ENCODE results near the gene CERS6.
"Not testable (repeated sequence)": the region's sequence is repeated elsewhere in the genome, so short reads cannot be mapped to it uniquely, and the experiment has no call there.

Gene CERS6

DNA sequence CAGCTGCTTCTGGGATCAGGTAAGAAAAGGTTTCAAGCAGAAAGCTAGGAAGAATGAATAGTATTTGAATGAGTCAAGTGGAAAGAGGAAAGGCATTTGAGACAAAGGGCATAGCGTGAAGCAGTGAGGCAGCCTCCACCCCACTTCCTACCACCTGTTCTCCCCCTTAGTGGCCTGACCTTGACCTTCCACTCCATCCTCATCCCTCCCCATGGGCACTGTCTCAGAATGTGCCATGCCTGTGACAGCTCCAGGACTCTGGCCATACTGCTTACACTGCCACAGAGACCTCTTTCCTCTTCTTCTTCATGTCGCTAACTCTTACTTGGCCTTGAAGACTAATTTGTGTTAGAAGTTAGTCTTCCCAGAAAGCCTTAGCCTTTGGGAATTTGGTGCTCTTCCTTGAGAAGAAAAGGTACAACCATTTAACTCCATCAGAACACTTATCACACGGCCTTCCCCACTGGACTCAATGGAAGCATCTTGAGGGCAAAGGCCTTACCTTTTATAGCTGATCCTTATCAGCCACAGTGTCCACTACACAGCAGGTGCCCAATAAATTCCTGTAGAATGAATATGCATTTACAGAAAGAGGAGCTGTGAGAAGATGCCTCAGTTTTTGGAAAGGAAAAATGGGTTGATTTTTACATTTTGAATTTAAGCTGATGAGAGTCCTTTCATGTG is 331.2 kb downstream of the CERS6 start:
- DNase-seq, result no peak

DNA sequence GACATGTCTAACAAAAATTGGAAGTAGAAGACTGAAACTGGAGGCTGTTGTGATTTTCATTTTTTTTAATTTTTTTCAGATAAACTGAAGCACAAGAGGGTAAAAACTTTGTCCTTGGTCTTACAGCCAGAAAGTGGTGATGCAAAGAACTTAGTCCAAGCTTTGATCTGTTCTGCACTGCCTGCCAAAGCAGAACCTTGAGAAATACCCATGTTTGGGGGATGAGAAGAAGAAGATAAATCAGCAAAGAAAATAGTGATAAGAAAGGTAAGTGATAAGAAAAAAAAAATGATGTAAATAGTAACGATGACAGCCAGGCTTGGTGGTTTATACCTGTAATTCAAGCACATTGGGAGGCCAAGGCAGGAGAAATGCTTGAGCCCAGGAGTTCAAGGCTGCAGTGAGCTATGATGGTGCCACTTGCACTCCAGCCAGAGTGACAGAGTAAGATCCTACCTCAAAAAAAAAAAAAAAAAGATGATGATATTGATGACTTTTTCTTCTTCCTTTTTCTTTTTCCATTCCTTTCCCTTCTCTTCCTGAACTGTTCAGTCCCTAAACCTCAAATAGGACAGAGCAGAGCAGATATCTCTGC is 331.8 kb downstream of the CERS6 start:
- DNase-seq, result no peak

DNA sequence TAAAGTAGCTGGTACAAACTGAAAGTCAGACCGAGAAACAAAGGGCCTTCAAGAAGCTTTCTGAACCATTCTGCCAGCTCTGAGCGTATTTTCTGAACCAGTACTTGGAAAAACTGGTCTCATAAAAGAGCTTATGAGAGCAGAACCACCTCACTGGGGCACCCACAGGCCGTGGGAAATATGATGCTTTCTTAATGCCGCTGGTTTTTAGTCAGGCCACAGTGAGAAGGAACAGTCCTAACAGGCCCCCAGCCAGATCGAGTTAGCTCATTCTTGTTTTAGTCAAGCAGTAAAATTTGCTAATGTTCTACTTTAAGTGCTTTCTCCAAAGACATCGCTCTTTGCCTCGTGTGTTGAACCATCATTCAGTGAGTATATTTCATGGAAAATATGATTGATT is 333.7 kb downstream of the CERS6 start:
- no peak for DNase-seq

DNA sequence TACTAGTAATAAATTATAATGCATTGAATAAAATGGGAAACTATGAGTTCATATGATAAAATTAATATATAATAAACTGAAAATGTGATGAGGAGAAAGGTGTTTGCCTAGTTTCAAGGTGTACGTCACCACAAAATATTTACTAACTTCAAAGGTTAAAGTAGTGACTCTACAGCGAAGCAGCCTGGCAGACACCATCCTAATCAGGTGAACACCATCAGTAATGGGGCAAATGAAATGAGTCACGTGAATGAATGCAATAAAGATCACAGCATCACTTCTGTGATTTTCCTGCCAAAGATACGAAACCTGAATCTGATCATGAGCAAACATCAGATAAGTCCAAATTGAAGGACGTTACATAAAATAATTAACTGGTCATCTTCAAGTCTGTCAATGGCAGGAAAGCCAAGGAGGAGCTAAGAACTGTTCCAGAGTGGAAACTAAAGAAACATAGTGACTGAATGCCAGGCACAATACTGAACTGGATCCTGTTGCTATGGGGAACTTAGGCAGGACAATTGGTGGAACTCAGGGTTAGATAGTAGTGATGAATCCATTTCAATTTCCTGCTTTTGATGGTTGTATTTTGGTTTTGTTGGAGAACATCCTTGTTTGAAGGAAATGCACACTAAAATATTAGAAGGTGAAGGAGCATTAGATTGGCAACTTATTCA is 334.3 kb downstream of the CERS6 start:
- DNase-seq, result no peak

DNA sequence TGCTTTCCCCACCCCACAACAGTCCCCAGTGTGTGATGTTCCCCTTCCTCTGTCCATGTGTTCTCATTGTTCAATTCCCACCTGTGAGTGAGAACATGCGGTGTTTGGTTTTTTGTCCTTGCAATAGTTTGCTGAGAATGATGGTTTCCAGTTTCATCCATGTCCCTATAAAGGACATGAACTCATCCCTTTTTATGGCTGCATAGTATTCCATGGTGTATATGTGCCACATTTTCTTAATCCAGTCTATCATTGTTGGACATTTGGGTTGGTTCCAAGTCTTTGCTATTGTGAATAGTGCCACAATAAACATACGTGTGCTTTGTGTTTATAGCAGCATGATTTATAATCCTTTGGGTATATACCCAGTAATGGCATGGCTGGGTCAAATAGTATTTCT is 335.1 kb downstream of the CERS6 start:
- not testable (repeated sequence) for DNase-seq

DNA sequence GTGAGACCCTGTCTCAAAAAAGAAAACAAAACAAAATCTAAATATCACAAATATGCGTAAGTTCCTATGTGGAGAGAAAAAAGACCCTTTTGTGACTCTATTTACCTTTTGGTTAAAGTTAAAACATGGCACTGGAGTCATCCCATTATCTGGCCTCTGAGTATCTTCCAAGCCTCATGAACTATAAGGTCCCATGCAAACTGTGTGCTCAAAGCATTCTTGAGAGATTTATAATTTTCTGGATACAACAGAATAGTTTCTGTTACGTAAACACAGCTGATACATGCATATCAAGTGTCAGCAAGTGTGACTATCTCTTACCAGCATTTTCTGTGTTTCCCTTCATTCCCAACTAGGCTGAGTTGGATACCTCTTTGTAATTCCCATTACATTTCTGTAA is 337.5 kb downstream of the CERS6 start:
- no peak for DNase-seq

DNA sequence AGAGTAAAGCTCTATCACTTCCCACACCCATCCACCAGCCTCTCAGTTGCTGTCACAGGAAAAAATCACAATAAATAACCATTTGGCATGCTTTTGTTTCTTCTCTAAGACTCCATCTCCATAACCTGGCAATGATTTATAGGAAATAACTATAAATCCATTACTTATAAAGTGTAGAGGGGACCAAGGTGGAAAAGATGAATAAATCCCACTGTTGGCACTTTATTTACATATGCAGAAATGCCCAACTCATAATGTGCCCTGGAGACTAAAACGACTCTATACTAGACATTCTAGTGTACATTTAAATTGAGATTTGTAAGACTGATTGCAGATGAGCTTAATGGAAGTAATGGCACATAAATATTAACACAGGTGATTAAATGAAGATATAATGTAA is 338.9 kb downstream of the CERS6 start:
- no peak for DNase-seq

DNA sequence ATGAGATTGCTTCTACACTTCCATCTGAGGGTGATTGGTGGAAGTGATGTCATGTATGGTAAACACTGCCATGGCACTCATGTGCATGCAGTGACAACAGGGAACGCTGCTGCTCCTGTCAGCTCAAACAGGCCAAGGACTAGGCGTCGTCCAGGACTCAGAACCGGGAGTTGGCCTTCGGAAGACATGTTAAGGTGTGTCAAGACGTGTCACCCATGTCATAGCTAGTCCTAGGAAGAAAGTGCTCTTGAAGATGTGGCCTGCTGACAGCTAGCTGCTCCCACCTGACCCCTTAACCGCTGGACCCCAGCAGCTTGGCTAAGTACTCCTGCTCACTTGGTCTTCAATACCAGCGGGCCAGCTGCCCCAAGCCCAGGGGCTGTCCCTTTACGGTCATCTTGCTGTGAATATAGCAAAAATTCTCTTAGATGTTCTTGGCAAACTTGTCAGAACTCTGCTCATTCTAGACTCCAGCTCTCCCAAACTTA is 340.1 kb downstream of the CERS6 start:
- no peak for DNase-seq

DNA sequence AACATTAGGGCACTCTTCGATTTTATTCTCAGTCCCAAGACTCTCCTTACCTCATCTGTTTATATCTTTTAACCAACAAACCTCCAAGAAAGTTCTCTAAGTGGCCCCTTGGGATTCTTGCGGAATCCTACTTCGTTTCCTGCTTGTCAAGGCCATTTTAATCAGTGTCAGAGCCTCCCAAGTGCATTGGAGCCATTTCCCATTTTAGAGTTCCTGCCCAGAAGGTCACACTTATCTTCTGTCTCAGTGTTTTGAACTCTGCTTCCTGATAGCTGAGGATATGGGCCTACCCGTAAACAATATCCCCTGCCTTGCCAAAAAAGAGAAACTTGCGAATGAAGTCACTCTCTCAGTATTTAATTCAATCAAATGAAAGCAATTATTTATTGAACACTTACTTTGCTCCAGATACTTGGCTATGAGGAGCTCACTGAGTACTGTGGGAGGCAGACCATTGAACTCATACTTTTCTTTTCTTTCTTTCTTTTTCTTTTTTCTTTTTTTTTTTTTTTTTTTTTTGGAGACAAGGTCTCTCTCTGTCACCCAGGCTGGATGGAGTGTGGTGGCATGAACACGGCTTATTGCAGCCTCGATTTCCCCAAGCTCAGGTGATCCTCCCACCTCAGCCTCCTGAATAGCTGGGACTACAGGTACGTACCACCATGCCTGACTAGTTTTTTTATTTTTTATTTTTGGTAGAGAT is 340.7 kb downstream of the CERS6 start:
- no peak for DNase-seq

DNA sequence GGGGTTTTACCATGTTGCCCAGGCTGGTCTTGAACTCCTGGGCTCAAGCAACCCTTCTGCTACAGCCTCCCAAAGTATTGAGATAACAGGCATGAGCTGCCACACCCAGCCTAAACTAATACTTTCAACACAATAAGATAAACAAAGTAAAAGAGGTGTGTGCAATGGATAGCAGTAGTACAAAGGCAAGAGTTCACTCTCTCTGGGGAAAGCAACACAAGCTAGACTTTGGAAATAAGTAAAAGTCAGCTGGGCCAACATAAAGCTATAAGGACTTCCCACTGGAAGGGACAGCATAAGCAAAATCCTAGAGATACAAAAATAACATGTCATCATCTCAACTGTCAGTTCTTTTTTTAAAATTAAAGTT is 341.2 kb downstream of the CERS6 start:
- DNase-seq, result no peak

DNA sequence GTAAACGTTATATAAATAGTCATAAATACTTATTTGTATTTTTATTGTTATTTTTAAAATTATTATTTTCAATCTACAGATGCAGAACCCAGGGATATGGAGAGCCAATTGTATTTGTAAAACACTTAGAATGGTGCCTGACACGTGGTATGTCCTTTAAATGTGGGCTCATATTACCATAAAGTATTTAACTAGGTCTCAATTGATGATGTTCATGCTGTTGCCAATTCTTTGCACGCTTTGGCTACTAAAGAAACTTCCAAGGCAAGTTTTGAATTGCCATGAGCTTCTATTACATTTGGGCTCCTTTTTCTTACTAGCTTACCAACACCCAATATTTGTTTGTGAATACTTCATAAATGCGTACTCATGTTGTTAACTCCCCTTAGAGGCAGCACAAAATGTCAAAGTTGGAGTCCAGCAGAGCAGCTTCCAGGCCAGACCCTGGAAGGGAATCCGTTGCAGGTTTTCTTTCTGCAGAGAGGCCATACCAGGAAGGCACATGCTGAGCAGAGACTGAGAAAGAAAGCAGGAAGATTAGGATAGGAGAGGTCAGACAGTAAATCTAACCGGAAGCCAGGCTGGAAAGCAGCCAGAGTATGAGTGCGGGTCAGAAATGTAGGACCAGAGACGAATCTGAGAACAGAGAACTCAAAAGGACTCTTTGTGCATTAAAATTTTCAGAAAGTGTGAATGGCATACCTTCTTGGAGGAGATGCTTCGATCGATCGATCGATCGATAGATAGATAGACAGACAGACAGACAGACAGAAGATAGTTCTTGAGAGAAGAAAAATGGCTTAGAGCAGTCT is 342.2 kb downstream of the CERS6 start:
- no peak for DNase-seq

DNA sequence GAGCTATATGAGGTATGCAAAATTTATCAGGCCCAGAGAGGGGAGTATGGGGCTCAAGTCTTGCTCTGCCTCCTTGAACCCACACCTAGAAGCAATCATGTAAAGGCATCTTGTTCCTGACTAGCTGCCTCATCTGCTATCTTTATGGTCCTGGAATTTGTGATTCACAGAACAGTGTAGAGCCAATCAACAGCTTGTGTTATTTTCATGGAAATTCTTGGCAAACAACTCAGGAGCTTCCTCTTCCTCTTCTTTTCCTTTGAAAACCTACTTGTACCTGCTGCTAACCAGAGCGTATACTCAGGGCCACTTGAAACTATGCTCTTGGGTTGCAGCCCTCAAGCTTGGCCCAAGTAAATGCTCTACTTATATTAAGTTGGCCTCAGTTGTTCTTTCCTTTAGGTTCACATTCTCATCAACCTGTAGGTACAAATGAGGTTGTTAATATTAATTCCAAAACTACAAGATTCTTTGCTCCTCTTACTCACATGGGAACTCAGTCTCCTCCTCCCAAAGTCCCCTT is 342.9 kb downstream of the CERS6 start:
- no peak for DNase-seq

DNA sequence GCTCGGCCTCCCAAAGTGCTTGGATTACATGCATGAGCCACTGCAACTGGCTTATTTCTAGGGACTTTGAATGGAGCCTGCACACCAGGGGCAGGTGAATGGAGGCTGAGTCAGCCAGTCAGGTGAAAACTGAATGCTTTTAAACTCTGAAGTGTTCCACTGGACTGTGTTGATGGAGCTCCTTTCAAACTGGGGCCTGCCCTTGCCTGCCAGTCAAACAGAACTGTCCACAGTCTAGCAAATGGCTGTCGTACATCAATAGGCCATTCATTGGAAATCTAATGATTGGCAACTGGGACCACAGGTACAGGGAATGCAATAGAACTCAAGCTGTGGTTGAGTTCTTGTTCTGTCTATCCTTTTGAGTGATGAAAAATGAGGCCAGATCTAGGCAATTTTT is 345.4 kb downstream of the CERS6 start:
- DNase-seq, result no peak

DNA sequence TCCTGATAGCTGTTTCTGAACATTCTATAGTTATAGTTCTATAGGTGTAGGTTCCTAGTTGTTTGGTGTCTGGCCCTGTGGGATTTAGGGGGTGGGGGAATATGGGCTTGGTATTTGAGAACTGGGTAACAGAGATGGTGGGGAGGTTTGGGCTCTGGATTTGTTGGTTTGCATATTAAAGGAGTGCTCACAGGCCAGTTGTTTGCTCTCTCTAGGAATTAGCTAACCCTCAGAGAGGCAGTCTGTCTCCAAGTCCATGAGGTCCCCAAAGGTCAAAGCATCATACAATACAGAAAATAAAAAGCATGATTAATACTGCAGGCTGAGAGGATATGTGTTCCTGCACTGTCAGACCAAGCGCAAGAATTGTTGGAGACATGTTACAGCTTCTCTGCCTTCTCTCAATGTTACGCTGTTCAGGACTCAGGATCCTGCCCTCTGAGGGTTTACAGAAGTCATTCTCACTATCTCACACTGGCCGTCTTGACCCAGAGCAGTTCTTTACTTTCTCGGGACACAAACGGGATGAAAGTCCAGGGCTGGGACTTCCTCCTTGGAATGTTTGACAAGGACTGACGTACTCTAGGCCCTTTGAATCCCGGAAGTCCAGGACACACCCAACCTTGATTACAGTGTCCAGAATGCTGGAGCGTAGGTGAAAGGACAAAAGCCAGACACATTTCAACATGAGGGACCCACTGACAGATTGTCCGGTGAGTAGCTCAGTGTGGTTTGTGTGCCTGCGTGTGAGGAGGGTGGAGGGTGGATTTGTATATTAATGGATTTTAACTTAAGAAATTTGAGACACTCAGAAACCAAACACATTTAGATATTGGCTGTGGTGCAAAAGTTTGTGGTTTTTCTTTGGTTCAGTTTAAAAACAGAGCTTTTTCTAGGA is 346.1 kb downstream of the CERS6 start, which contains the start of gene NOSTRIN:
NOSTRIN (plus strand) TSS at position 677 of the 898 bp plus-strand sequence; CDS start at position 687, 10 bp downstream.
- no peak for DNase-seq

DNA sequence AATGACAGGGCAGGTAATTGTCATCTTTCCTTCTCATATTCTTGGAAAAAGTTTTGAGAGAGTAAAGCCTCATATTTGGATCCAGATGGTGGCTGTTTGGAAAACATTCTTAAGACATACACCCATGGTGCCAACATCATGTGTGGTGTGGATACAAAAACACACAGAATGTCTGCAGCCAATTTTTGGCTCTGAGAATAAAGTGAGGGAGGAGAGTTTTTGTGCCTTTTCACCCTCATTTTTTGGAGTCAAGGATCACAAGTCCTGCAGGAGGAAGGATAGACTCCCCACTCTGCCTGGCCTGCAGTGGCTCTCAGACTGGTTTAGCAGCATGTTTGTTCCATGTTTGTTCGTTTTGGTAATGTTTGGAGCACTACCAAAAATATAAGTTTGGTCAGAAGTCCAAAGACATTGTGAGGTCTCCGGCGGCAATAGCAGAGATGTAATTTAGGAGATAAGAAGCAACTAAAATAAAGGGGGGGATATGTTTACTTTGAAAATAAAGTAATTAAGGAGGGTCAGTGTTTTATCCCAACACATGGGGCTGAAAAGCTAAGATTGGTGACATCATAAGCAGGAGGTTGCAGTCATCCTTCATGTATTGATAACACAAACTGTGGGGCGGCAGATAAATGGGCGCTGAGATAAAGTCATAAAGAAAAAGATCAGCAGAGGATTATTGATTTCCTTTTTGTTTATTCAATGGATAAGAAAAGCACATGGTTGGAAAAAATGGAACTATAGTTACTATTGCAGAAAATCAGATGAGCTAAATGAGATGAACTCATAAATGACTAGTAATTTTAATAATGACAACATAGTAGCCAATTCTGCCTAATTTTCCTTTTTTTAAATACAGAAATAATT is 347.0 kb downstream of the CERS6 start:
- DNase-seq, result no peak

DNA sequence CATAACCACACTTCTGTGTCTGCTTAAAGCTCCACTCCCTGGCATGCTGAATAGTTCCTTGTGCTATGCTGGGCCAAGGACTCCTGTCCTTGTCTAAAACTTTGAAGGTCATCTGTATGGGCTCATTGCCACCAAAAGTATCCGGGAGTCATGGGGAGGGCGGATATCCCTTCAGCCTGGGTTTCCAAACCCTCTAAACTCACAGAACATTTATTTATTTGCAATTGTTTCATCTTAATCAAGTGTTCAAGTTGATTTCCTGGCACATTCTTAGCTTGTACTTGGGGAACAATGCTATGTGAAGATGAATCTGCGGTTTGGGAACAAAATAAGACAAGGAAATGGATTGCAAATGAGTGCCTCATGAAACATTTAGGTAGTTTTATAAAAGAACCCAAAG is 348.1 kb downstream of the CERS6 start:
- DNase-seq, result no peak

DNA sequence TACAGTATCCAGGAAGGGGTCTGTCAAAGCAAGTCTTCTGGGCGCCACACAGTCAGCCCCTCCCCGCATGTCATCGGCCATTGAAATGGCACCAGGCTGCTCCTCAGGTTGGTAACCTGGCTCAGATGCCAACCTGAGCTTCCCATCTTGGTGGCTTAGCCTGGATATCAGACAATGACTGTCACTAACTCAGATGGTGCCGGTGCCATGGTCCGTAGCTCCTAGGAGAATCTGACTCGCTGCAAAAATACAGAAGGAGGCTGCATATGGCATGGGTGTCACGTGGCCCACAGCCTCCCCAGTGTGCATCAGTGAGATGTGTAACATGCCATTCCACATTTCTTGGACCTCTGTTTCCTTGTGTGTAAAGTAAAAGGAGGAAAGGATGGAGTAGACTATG is 349.5 kb downstream of the CERS6 start:
- no peak for DNase-seq

DNA sequence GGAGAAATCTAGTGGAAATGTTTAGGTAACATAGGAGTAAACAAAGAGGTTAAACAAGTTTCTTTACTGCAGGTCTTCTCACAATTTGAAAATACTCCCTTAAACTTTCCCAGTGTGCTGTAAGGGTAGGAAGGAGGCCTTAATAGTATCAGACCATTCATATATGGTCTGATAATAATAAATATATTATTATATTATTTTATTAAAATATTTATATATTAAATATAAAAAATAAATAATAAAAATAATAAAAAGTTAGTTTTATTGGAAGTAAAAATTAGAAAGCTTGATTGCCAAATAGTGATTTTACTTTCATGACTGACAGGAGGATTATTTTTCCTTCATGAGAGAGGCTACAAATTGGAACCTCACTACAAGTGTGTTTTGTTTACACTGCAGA is 353.5 kb downstream of the CERS6 start:
- DNase-seq, result no peak

DNA sequence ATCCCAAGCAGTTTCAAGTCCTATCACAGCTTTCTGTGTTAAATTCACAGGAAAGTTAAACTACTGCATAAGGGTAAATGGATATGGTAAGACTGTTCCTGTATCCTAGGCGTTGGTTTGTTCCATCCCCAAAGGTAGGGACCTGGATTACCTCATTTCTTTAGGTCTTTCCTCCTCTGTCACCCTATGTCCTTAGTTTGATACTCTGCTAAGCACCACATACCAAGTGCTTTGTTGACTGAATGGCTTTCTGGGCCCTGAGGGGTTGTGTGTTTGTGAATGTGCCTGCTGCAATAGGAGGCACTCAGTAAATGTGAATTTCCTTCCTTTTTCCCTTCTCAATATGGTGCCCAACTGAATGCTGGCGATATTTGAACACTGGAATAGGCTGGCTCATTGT is 354.2 kb downstream of the CERS6 start:
- DNase-seq, result no peak

DNA sequence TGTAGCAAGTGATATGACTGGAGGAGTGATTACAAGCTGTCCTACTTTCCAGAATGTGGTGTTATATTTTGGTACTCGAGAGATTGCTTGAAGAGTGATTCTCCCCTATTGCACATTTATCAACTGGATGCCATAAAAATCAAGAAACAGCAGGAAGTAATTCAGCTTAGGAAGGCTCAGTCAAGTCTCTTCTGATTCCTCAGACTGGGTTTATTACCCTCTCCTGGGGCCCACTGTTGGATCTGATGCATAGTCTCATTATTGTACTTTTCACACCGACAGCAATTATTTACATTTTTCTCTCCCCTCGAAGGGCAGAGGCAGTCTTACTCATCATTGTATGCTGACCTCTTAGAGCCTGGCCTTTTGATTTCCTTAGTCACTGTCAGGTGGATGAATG is 355.6 kb downstream of the CERS6 start:
- DNase-seq, result no peak

Data from RPMI8226 (cell line).